AG04449 (cell line): ENCODE results near the gene EGF.
"Not testable (repeated sequence)": the region's sequence is repeated elsewhere in the genome, so short reads cannot be mapped to it uniquely, and the experiment has no call there.

Source experiments
- CTCF ChIA-PET: fragments of 350-600 bp; formaldehyde crosslinking; extraction: SDS; loops from one replicate; lab custom pipeline; 2021; ENCODE audit warnings: antibody characterized with exemption; lab: Yijun Ruan, JAX
- POLR2A ChIA-PET: fragments of 400-600, 350-600 bp; formaldehyde crosslinking; extraction: SDS; loops from one replicate; lab custom pipeline; 2020; ENCODE audit warnings: antibody characterized with exemption, inconsistent platforms; lab: Yijun Ruan, JAX
- DNase-seq: peaks from one replicate; pipeline ENCODE4 v3.0.0-alpha.2; 2010; ENCODE audit warnings: low read depth, low spot score
- H3K4me3 ChIP-seq: 2 replicates; pipeline ENCODE4 v1.5.1; 2011; ENCODE audit warnings: low read depth, mild to moderate bottlenecking, control low read depth, low read length
- TF ChIP-seq, protein P1 (sequence below): IDR thresholded peaks from one replicate; pipeline ENCODE4 v1.5.1; 2011; ENCODE audit warnings: mild to moderate bottlenecking, moderate library complexity, low read length, control low read depth, inconsistent platforms; ENCODE audit not compliant: insufficient read depth; ENCODE audit errors: missing control alignments

The EGF gene

DNA sequence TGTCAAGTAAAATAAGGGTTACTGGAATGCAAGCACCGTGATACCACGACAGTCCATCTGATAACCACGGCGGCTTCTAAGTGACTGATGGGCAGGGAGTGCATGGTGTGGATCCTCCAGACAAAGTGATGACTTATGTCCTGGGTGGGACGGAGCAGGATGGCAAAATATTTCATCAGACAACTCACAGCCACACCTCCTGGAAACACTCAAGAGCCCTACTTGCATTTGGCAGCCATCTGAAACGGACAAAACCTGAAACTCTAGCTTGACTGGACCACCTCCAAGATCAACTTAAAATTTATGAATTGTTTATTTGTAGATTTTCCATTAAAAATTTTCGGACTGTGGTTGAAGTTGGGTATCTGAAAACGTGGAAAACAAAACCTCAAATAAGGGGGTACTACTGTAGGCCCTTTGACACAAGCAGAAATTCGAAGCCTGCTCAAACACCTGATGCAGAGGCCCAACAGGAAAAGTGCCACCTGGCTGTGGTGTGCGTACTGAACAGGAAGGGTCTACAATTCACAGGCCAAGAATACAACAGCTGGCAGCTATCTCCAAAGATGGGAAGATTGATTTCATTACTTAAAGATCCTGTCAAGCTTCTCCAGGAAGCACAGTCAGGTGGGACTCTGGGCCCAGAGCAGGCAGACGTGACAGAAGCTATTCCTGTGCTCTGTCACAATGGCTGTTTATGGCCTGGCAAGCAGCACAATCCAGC is 38.7 kb upstream of the EGF start:
- ChIA-PET POLR2A (no interaction called here), CTCF (no interaction called here)
- no peak overlapping the region for H3K4me3 ChIP-seq
- DNase-seq: no peak
- TF ChIP-seq, protein P1, sequence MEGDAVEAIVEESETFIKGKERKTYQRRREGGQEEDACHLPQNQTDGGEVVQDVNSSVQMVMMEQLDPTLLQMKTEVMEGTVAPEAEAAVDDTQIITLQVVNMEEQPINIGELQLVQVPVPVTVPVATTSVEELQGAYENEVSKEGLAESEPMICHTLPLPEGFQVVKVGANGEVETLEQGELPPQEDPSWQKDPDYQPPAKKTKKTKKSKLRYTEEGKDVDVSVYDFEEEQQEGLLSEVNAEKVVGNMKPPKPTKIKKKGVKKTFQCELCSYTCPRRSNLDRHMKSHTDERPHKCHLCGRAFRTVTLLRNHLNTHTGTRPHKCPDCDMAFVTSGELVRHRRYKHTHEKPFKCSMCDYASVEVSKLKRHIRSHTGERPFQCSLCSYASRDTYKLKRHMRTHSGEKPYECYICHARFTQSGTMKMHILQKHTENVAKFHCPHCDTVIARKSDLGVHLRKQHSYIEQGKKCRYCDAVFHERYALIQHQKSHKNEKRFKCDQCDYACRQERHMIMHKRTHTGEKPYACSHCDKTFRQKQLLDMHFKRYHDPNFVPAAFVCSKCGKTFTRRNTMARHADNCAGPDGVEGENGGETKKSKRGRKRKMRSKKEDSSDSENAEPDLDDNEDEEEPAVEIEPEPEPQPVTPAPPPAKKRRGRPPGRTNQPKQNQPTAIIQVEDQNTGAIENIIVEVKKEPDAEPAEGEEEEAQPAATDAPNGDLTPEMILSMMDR: no peak

DNA sequence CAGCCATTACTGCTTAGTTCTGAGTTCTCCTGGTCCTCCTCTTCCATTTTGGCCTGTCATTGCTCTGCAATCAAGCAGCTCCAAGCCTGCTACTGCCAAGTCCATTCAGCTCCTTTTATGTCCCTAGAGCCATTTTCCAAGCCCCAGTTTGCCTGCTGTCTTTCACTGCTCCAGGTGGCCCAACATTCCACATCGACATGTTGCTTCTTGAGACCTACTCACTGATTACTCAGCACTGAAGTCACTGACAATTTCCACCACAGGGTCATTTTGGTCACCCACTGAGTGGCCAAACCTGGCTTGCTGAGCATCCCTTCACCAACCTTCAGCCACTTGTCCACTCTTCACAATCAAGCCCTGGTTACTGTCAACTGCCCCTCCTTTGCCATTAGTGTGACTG is 37.6 kb upstream of the EGF start:
- DNase-seq: no peak
- POLR2A ChIA-PET: no interaction called here
- TF ChIP-seq, protein P1: no peak
- H3K4me3 ChIP-seq: no peak overlapping the region
- CTCF ChIA-PET: no interaction called here

- CTCF ChIA-PET, H3K4me3 ChIP-seq, POLR2A ChIA-PET, DNase-seq: not testable (repeated sequence)
Measured at GRCh38 chr4:109875553-109875952, 37.1 kb upstream of the EGF start.

DNA sequence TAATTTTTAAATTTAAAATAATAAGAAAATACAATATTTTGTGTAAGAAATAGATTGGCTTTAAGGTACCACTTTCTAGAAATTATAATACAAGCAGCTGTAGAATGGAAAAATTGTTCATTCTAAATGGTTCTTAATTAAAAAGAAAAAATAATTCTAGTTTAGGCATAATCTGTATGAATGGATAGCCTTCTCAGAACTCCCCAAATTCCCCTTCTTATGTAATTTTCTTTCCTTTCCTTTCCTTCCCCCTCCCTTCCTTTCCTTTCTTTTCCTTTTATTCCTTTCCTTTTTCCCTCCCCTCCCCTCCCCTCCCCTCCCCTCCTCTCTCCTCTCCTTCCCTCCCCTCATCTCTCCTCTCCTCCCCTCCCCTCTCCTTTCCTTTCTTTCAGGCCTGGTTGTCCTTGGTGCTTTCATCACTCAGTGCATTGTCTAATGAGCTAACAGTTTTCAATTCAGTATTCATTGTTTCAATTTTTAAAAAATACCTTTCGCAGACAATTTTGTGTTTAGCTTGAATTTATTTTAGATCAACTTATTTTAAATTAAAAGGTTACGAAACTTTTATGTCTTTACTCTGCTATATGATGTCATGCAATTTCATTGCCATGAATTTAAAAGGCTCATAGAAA is 35.9 kb upstream of the EGF start:
- DNase-seq: no peak
- no peak overlapping the region for H3K4me3 ChIP-seq
- ChIA-PET CTCF (interaction anchor here (1.1 kb wide), 1 partner anchor 15 kb away, joined by 3 read pairs; no protein-coding TSS in a partner anchor), POLR2A (no interaction called here)
- TF ChIP-seq, protein P1: no peak

- TF ChIP-seq, protein P1: no peak
- ChIA-PET CTCF (interaction anchor here (1.1 kb wide), 1 partner anchor 16 kb away, joined by 3 read pairs; no protein-coding TSS in a partner anchor), POLR2A (no interaction called here)
- H3K4me3 ChIP-seq: no peak overlapping the region
- no peak for DNase-seq
Measured at GRCh38 chr4:109877400-109877799, 35.3 kb upstream of the EGF start.

- ChIA-PET CTCF (interaction anchor here (1.3 kb wide), 1 partner anchor 12 kb away, joined by 3 read pairs; no protein-coding TSS in a partner anchor), POLR2A (no interaction called here)
- no peak for DNase-seq
- TF ChIP-seq, protein P1: no peak
- H3K4me3 ChIP-seq: no peak overlapping the region
Measured at GRCh38 chr4:109878355-109878754, 34.3 kb upstream of the EGF start.
